Myocyte (in vitro differentiated cells): ENCODE measurements around the gene PITPNC1. TPM values are rescaled to one million over a fixed set of nuclear protein-coding genes. Genes with fewer than 3 reads are reported as not detected.
"Not testable (repeated sequence)": the region's sequence is repeated elsewhere in the genome, so short reads cannot be mapped to it uniquely, and the experiment has no call there.

ENCODE experiments used
- DNase-seq: peaks from one replicate; pipeline ENCODE4 v3.0.0-alpha.2; 2012; ENCODE audit warnings: low read depth
- total RNA-seq: library from RNA; depleted of rRNA; stranded (reverse); fragments of >200 nt; gene quantifications from 2 replicates; pipeline ENCODE4 v1.2.3, GENCODE V29; 2014

The PITPNC1 gene
- total RNA-seq, 1 donor from 2014 or later, result 3.8 TPM

GRCh38 chr17:67613961-67614360 lies 236.9 kb downstream of the PITPNC1 start:
- DNase-seq, result no peak

GRCh38 chr17:67615011-67615561 lies 238.0 kb downstream of the PITPNC1 start:
- DNase-seq, result no peak

DNA sequence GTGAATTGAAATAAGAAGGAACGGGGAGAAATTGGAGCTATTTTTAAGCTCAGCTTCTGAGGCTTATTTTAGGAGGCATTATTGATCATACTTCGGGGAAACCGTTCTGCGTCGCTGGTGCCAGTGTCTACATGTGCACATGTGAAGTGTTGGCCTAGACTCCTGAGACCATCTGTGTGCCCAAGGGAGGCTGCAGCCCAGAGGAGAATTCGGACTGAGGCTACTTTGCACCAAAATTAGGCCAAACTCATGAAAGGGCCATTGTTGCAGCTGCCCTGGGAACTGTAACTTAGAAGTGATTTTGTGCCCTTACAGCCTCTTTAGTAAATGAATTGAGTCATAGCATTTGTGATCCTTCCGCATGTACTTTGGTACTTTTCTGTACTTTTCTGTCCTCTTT lies 238.7 kb downstream of the PITPNC1 start:
- no peak for DNase-seq

DNA sequence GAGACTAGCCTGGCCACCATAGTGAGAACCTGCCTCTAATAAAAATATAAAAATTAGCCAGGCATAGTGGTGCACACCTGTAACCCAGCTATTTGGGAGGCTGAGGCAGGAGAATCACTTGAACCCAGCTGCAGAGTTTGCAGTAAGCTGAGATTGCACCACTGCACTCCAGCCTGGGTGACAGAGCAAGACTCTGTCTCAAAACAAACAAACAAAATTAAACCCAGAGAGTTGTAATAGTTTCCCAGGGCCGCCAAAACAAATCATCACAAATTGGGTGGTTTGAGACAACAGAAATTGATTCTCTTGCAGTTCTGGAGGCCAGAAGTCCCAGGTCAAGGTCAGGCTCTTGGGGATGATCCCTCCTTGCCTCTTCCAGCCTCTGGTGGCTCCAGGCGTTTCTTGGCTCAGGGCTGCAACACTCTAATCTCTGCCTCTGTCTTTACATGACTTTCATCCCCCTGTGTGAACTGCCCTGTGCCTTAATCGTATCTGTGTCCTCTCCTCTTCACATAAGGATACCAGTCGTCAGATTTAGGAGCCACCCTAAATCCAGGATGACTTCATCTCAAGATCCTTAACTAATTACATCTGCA lies 240.3 kb downstream of the PITPNC1 start:
- DNase-seq, result no peak

- no peak for DNase-seq
Measured at GRCh38 chr17:67619555-67619954, 242.5 kb downstream of the PITPNC1 start.

GRCh38 chr17:67620088-67620487 lies 243.0 kb downstream of the PITPNC1 start:
- DNase-seq, result no peak

DNA sequence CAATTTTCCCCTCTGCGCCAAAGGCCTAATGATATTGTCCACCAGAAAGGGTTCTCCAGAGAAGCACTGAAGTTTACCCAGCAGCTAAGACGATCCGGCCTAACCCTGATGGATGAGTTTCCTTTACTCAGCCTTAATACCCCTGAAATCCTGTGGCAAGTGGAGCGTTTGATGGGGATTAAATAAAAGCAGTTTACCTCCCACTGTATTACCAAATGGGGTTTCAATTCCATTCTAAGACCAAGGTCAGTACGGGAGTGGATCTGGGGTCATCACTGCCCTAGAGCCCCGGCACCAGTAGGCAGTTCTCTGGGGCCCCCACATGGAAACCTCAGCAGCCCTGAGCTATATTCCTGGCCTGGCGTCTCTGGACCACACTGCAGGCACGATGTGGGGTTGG lies 243.6 kb downstream of the PITPNC1 start:
- no peak for DNase-seq

DNA sequence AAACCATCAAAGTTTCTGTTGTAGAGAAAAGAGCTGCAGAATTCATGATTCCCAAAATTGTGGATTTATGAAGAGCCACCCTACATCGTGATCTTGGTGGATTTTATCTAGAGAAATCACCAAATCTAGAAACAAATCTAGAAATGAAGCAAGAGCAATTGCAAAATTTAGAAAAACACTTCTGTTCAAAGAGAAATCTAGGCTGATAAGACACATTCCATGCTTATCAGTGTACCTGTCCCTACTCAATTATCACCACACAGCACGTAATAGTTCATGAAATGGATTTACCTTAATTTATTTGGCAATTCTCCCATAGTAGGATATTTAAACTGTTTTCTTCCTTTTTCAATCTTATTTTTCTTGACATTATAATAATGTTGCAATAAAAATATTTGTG lies 246.7 kb downstream of the PITPNC1 start:
- no peak for DNase-seq

DNA sequence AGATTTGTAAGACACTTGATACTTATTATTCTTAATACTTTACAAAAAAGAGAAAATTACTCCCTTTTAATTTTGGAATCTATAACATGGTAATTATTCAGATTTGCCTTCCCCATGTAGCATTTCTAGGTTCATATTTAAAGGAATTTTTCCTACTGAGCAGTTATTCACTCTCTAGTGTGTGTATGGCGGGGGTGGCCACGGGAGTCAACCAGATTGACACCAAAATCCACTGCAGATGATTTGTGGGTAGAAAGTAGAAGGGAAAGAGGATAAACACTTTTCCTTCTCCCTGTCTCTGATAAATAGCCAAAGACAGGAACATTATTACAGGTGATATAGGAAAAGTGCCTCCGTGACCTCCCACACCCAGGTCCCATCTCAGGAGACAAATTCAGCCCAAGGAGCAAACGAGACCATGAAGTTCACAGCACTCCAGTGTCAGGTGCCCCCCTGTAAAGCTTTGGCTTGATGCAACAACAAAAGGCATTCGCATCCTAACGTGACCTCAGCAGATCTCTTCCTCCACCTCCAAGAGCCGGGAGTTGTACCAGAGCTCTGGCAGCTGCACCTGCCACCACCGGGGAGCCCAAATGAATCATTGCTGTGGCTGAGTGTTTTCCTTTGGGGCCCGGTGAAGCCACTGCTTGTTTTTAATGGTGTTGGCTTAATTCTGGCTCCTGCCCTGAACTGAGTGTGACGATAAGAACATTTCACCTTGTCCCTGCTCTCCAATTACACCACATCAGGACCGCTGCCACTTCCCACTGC lies 248.0 kb downstream of the PITPNC1 start:
- DNase-seq, result peak; percentile 63

DNA sequence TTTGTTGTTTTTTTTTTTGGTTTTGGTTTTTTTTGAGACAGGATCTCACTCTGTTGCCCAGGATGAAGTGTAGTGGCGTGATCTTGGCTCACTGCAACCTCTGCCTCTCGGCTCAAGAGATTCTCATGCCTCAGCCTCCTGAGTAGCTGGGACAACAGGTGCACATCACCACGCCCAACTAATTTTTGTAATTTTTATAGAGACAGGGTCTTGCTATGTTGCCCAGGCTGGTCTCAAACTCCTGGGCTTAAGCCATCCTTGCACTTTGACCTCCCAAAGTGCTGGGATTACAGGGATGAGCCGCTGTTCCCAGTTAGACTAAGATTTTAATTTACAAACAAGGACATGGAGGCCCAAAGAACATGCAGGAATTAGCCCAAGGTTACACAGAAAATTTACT lies 248.9 kb downstream of the PITPNC1 start:
- no peak for DNase-seq

GRCh38 chr17:67628580-67629013 lies 251.5 kb downstream of the PITPNC1 start:
- no peak for DNase-seq

DNA sequence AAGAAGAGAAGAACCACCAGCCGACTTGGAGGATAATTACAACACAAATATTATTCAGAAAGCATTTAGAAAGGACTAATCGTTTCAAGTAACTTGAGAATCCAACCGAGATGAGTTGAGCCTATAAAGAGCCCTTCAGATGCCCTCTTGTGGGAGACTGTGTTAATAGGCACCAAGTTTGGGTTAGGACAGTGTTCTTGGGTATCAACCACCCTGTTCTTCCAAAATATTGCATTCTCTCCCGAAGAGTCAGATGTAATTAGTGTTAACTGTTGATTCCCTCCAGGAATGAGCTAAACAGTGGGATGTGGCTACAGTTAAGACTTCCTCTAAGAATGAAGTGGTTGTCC lies 252.9 kb downstream of the PITPNC1 start:
- DNase-seq, result peak; percentile 68

- not testable (repeated sequence) for DNase-seq
Measured at GRCh38 chr17:67630836-67631235, 253.8 kb downstream of the PITPNC1 start.

GRCh38 chr17:67632141-67632540 lies 255.1 kb downstream of the PITPNC1 start:
- no peak for DNase-seq

- no peak for DNase-seq
Measured at GRCh38 chr17:67633751-67634211, 256.7 kb downstream of the PITPNC1 start.

DNA sequence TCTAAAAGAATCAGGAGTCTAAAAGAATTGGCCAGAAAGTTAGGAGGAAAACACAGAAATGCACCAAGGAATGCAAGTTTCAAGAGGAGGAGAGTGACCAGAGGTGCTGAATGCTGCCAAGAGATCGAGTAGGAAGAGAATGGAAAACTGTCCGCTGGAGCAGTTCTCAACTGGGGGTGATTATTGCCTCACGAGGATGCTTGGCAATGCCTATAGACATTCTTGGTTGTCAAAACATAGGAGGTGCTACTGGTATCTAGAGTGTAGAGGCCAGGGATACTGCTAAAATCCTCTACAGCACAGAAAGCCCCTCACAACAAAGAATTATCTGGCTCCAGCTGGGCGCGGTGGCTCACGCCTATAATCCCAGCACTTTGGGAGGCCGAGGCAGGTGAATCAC lies 258.6 kb downstream of the PITPNC1 start:
- no peak for DNase-seq

DNA sequence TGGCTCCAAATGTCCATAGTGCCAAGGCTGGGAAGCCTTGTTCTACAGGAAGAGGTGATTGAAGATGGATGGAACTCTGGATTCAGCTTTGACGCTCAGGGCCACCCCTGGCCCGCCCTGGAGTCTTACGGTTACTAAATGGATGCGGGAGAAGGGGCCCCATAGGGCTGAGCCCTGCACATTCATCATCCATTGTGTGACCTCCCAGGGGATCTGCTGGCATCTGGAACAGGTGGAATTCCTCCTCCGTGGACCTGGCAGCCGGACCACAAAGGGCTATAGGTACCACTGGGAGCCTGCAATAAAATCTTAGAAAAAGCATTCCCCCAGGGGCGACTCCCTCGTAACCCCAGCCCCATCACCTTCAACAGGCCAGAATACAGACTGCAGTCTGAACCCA lies 259.2 kb downstream of the PITPNC1 start:
- DNase-seq, result no peak

DNA sequence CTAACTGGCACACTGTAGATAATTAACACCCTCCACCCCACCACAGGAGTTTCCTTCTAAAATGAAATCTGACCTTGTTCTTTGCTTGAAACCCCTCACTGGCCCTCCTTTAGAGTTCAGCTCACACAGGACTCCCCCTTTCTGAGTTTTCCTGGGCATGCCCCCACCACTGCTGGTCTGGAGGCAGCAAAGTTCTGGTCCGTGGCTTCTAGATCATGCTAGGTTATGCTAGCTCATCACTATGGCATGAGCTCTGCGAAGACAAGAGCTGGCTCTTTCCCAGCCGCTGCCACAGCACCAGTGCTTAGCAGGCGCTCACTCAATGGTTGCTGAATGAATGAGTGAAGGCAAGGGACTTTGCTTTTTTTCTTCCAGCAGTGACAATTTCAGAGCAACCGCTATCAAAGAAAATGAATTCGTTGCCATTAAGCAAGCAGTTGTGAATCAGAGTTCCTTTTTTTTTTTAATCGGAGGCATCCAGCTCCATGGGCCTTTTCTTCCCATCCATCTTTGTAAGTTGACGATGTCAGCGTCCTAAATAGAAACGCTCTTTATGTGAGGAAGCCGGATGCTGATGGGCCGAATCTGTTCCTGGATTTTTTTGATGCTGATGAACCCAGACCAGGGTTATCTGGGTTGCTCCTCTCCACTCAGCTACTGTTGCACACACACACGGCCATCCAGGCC lies 259.9 kb downstream of the PITPNC1 start:
- DNase-seq, result peak; percentile 65

GRCh38 chr17:67637901-67638641 lies 261.0 kb downstream of the PITPNC1 start:
- no peak for DNase-seq

DNA sequence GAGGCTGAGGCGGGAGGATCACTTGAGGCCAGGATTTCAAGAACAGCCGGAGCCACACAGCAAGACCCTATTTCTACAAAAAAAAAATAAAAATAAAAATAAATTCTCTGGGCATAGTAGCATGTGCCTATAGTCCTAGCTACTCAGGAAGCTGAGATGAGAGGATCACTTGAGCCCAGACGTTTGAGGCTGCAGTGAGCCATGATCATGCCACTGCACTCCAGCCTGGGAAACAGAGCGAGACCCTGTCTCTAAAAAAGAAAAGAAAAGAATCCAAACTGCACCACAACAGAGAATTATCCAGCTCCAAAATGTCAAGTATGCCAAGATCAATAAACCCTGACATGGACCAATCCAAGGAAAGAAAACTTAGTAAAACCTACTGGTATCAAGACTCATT lies 261.8 kb downstream of the PITPNC1 start:
- no peak for DNase-seq

GRCh38 chr17:67639555-67639954 lies 262.5 kb downstream of the PITPNC1 start:
- DNase-seq, result no peak
